ENCODE data around the gene KIAA1671.
A peak's percentile ranks its signal among the peaks of the same experiment; 100 is the strongest.

Gene KIAA1671

DNA sequence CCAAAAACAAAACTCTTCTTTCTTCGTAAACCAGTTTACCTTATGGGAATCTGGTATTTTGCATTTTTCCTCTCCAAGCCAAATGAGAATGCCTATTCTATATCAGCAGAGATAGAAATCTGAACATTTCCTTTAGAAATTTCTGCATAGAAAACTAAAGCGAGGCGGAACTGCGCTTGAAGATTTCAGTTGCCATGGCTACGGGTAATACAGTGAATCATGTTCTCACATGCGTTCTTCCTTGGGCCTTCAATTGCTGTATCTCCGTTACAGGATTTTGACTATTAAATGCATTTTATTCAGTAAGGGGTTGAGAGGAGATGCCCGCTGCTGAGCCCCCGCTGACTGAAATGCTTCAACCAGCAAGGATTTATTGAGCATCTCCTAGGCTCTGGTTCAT lies 138.9 kb downstream of the KIAA1671 start:
- DNase-seq (ENCODE audit: low read depth, low spot score), result no peak

DNA sequence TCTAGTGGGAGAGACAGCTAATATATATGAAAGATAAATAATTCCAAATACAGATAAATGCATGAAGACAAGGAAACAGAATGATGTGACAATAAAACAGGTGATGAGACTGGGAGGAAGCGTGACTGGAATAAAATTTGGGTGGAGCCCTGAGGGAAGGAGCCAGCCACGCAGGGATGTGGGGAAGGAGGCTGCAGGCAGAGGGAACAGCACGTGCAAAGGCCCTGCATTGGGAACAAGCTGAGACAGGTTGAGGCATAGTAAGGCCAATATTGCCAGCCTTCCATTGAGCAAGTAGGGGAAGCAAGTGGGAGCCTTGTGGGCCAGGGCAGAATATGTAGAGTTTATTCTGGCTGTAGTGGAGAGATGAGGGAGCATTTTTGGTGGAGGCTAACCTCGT lies 139.6 kb downstream of the KIAA1671 start:
- DNase-seq (ENCODE audit: low read depth, low spot score), result no peak

DNA sequence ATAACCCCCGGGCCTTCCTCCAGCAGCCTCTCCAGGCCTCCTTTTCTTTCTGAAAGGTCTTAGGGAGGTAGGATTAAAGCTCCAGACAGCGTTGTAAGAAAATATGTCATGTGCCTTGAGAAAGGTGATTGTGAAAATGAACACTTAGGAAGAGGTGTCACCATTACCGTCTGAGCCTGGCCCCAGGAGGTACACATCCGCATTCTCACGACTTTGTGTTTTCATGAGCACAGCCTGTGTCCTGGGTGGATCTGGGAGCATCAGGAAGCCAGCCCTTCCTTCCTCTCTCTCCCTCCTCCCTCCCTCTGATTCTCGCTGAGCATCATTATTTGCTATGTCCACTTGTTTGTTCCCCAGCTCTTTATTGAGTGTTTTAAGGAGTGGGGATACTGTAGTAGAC lies 142.1 kb downstream of the KIAA1671 start:
- no peak for DNase-seq (ENCODE audit: low read depth, low spot score)

DNA sequence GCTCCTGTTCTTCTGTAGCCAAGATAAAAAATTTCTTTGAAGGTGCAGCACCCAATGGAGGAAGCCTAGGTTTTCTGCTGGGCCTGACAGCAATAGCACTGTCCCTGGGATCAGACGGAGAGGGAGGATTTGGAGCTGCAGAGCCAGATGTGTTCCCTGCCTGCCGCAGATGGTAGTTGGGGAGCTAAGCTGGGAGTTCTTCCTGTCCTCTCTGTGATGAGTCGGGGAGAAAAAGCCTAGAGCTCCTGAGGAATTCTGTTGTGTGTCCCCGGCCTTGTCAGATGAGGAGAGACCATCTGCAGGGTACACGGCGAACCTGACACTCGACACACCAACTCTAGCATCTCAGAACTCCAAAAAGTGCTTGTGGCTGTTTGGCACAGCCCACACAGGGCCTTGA lies 143.4 kb downstream of the KIAA1671 start:
- no peak for DNase-seq (ENCODE audit: low read depth, low spot score)

DNA sequence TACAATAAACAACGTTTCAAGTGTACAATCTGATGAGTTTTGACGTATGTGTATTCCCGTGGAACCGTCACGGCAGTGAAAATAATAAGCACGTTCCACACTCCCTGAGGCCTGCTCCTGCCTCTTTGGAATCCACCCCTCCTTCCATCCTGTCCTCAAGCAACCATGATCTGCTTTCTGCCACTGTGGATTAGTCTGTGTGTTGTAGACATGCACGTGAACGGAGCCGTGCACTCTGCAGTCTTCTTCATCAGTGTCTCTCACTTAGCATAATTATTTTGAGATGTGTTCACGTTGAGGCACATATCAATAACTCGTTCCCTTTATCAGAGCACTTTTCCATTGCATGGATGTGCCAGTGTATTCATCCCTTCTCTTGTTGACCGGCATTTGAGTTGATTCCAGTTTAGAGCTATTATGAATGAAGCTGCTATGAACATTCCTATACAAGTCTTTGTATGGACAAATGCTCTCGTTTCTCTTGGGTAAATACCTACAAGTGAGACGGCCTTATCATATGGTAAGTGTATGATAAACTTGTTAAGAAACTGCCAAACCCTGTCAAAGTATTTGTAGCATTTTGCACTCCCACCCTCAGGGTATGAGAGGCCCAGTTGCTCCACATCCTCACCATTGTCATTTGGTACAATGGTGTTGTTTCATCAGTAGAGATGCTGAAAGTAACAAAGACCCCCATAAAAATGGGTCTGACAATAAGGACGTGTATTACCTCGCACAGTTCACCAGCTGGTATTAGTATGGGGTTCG lies 144.3 kb downstream of the KIAA1671 start:
- DNase-seq (ENCODE audit: low read depth, low spot score), result no peak

DNA sequence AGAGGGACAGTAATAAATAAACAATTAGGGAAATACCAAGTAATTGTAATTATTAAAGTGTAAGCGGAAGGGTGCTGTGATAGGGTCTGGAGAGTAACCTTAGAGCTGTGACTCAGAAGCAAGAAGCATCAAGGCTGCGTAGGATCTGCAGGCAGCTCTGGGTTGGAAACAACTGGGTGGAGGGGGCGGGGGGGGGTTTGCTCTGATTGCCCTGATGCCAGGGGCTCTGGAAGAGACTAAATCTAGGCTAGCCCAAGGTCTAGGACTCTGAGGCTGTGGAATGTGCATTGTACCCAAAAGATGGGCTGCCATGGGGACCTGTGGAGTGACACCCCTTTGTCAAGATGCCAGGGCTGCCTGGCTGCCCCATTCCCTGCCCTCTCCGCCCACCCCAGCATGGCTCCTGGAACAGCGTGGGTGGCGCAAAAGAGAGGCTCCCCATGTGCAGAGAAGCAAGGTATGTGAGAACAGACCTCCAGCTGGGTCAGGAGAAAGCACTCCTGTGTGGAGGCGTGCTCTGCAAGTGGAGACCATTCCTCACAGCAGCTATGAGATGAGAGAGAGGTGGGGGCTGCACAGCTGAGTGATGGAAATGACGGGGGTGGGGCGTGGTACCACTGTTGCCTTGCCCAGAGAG lies 146.0 kb downstream of the KIAA1671 start:
- DNase-seq (ENCODE audit: low read depth, low spot score), result no peak

DNA sequence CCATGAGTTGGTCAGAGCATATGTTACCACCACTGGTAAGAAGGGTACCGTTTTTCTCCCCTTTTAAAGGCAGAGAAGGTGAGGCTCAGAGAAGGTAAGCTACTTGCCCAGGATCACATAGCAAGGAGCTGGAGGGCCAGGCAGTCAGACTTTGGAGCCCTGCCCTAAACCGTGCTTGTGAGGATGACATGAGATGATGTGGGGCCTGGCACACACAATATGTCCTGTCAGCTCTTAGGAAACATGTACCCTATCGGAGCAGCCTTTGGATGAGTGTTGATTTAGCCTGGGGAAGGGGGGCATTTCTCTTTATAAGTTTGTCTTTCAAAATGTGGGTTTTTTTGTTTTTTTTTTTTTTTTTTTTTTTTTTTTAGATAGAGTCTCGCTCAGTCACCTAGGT lies 146.7 kb downstream of the KIAA1671 start:
- no peak for DNase-seq (ENCODE audit: low read depth, low spot score)

DNA sequence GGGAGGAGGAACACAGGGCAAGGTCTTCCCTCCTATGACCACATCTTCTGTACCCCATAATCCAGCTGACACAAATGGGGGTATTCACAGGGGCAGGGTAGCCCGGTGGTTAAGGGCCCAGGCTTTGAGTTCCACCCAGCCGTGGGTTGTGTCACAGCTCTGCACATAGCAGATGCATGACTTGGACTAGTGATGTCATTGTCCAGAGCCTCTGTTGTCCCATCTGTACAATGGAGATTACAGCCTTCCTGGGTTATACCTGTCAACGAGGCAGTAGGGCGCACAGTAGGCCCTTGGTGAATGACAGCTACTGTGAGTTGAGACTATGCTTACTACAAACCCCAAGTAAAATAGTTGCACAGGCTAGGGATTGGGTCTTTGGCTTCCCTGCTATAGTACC lies 147.9 kb downstream of the KIAA1671 start:
- no peak for DNase-seq (ENCODE audit: low read depth, low spot score)

DNA sequence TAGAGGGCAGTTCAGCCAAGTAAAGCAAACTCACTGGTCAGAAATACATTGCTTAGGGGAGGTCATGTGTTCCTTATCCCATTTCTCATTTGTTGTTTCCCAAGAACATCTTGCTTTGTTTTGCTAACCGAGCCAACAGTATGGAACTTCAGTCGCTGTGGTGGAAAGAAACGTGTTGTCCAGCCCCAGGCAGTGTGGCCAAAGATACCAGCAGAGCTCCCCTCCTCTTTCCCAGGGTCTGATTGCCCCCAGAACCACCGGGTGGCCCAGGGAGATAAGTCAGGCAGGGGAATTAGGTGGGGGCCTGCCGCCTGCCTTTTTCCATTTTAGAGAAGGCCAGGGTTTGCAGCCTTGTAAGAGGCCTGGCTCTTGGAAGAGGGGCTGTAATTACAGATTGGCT lies 148.4 kb downstream of the KIAA1671 start:
- DNase-seq (ENCODE audit: low read depth, low spot score), result no peak

DNA sequence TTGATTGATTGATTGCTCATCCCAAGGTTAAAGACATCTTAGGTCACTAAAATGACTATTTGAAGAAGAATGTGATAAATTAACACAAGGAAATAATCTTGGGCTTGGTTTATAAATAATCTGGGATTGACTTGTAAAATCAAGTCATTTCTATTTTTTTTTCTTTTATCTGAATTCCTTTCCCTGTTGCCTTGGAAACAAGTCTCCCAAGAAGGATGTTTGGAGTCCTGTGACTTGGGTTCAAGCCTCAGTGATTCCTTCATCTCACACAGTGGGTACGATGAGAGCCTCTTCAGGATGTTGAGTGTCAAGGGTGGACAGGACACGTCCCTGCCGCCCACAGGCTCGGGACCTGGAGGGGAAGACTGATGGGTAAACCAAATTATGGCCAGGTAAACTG lies 149.0 kb downstream of the KIAA1671 start:
- DNase-seq (ENCODE audit: low read depth, low spot score), result no peak

DNA sequence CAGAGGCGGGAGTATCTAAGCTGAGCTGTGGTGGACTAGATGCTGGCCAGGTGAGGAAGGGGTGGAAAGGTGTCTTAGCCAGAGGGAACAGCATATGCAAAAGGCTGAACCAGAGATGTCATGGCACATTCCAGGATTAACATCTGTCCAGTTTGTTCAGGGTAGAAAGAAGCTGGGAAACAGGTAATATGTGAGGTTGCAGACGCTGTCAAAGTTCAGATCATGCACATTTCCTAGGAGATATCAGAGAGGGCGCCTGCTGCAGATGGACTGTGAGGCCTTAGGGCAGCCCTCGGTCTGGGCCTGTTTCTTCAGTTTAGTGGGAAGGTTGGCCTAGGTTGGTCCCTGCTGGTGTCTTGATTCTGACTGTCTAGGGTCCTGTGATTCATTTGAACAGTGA lies 149.5 kb downstream of the KIAA1671 start:
- DNase-seq (ENCODE audit: low read depth, low spot score), result no peak

DNA sequence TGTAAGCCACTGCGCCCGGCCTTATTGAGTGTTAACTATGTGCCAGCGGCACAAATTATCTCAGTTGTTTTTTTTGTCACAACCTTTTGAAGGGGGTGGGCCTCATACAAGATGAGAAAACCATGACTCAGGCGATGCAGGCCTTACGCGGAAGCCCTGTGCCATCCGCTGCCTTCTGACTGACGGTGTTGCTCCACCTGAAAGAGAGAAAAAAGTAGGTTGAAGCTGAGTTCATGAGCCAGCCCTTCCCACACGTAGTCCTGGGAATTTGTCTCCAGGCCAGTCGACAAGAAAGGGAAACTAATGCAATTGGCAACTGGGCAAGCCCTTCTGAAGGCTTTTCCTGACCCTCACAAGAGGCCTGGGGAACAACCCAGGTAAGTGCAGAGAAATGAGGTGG lies 150.2 kb downstream of the KIAA1671 start:
- DNase-seq (ENCODE audit: low read depth, low spot score), result no peak

DNA sequence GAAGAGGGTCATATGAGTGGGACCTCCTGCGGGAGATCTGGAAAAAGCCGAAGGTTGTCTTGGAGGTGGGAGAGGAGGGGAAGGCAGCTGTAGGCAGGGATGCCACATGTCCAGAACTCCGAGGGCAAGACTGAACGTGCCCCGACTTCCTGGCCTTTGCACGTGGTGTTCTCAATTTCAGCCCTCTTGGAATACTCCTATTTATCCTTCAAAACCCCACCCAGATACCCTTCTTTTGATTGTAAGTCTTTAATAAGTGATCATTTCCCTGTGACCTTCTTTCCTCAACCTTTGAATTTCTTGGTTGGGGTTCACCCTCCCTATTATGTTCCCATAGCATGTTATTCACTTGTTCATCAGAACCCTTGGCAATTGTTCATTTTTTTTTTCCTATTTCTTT lies 151.9 kb downstream of the KIAA1671 start:
- no peak for DNase-seq (ENCODE audit: low read depth, low spot score)

DNA sequence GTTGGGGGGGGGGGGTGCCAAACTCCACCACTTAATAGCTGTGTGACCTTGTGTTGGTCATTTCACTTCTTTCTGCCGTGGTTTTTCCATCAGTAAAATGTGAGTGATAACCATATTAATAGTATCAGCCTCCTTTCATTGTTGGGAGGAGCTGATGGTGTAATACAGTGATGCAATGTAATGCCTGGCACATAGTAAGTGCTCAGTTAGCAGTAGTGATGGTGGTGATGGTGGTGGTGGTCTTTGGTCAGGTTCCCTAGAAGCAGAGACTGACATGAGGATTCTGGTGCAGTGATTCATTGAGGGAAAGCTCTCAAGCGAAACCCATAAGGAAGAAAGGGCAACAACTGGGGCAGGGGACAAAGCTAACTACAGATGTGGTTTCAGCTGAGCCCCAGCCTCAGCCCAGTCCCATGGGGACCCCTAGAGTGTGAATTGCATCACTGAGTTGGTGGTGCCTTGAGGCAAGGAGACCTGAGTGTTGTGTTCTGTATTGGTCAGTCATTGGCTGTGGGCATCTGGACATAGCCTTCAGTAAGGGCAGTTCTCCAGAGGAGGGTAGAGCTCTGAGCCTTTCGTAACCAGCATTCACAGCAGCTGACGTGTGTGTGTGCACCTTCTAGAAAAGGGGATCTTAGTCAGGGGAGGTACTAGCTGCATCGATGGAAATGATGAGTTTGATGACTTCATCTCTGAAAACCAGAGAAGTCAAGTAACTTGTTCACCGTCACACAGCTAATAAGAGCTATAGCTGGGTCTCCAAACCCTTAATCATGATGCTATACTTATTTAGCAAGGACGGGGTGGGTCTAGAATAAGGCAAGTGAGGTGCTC lies 153.5 kb downstream of the KIAA1671 start:
- DNase-seq (ENCODE audit: low read depth, low spot score), result no peak

DNA sequence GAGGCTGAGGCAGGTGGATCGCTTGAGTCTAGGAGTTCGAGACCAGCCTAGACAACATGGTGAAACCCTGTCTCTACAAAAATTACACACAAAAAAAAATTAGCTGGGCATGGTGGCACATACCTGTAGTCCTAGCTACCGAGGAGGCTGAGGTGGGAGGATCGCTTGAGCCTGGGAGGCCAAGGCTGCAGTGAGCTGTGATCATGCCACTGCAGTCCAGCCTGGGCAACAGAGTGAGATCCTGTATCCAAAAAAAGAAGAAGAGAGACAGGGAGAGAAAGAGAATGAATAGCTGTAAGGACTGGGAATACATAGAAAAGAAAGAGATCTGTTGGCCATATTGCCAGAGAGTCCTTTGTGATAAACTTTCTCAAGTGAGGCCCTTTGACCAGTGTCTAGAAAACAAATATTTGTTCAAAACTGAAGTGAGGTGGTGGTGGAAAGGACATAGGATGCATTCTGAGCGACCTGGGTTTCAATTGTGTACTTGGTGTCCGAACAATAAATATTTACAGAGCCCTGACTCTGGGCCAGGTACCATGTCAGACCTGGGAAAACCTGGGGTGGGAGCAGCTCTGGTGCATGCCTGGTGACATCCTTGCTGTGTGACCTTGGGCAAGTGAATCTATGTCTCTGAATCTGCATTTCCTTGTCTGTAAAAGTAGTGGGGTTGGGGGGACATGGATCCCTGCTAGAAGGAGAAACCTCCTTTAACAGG lies 157.5 kb downstream of the KIAA1671 start:
- DNase-seq (ENCODE audit: low read depth, low spot score), result no peak

DNA sequence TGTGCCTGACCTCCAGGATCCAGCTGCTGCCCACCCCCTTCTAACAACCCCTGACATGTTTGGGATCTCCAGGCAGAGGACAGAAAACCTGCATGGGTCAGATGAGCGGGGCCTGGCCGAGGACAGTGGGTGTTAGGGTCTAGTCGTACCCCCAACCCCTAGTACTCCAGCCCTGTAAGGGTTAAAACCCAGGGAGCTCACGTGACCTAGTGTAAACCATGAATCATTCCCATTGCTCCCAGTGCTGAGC lies 158.0 kb downstream of the KIAA1671 start:
- DNase-seq (ENCODE audit: low read depth, low spot score), result no peak

DNA sequence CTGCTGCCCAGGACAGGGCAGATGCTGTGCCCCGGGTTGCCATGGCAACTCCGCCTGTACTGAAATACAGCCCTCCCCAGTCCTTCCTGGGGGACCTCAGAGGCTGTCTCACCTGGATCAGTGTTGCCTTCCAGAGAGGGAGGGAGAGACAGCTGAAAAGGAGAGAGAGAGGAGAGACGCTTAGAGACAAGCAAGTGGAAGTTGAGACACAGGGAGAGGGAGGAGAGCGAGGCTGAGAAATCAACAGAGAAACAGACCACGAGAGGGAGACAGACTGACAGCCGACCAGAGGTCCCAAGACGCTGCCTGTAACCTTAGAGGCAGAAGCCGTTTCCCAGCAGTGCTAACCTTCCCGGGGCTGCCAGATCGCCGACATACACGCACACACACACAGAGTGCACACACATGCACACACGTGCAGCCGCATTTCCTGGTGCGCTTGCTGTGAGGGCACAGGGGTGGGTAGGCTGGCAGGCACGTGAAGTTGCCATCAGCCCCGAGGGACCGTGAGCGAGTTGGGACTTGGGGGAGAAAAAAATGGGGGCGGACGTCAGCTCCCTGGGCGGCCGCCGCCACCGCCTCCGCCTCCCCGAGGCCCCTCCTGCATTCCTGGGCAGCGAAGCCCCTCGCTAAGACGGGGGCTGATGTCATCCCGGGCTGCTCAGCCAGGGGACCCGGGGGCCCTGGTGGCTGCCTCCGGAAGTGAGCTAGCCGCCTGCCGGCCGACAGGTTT lies 158.5 kb downstream of the KIAA1671 start:
- peak; percentile 73 for DNase-seq (ENCODE audit: low read depth, low spot score)

DNA sequence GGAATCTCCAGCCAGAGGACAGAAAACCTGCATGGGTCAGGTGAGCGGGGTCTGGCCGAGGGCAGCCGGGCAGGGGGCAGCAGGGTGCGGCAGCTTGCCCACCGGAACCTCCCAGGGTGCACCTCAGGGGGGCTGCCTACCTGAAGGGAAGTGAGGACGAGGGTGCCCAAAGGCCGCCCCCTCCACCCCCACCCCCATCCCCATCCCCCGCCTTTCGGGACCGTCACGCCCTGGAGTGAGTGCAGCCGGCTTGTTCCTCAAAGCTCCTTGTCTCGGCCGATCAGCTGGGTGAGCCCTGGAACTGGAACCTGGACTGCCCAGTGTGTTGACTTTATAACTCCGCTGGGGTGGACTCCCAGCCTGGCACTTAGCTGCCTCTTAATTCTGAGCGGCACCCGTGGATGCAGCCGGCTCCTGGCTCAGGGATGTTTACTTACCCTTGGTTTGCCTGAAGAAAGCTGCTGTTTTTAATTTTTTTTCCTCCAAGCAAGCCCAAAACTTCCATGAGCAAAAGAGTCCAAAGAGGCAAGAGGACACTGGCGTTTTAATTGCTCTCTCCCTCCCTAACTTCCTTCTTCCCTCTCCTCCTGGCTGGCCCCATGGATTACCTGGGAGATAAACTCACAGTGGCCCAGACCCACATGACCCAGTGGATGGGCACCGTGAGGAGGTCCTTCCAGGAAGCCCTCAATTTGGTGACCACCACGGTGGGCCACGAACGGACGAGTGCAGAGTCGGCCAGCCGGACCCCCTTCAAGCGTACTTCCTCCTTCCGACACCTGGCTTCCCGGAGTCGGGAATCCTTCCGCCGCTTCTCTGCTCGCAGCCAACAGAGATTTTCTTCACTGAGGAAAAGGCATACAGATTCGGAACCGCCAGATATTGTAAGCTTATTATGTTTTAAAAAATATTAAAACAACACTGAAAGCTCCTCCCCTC lies 159.3 kb downstream of the KIAA1671 start:
- DNase-seq (ENCODE audit: low read depth, low spot score), result no peak

DNA sequence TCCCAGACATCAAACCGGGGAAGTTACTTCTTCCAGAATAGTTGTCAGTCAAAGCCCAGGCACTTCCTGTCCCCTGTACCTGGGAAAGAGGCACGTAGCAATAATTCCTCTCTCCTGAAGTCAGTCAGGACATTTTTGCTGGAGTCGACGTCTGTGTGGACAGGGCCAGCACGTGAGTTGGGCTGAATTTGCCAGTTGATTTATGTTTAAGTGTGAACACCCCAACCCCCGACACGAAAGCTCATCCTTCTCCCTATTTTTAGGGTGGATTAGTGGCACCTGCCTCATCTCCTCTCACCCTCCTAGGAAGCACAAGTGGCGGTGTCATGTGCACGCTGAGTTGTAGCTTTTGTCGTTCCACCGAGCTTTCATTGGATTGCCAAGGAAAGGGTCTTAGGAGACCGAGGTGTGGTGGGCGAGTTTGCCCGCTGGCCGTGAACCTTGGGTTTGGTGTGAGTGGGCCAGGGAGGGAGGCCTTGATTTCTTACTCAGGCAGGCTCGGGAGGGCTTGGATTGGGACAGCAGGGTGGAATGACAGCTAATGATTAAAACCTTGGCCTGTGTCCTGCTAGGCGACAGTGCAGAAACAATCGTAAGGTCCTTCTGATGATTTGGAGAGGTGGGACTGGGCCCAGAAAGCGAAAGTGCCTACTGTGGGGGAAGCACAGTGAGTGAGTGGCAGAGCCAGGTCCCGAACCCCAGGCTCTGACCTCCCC lies 160.2 kb downstream of the KIAA1671 start:
- DNase-seq (ENCODE audit: low read depth, low spot score), result no peak

DNA sequence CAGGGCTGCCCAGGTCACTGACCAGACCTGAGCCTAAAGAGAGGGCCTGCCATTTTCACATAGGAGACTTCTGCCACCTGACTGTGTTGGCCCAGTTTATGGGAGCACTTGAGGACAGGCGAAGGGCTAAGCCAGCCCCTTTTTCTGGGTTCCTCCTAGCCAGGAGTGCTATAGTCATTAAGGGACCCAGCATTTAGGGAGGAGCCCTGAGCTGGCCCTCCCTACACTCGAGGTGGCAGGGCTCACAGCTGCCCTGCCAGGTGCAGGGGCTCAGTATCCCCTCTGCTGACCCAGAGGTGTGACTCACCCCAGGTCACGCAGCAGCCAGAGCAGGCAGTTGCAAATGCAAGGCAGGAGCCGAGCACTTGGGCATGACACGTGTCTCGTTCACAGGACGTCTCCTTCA lies 160.8 kb downstream of the KIAA1671 start:
- no peak for DNase-seq (ENCODE audit: low read depth, low spot score)
